ENCODE results near the gene ZBTB39. TPM values are rescaled to one million over a fixed set of nuclear protein-coding genes. Genes with fewer than 3 reads are reported as not detected.

ZBTB39 gene
- total RNA-seq, 1 experiment from 2014 or later: 3.6 TPM

GRCh38 chr12:56957229-56958052, 48.9 kb downstream of the ZBTB39 start, which contains the start of gene RDH16:
TSS of gene RDH16 (minus strand) at chr12:56957608. CDS start at chr12:56957462, 146 bp downstream.
- no peak for TF ChIP-seq CTCF (conservative IDR thresholded peaks at IDR 0.05; ENCODE audit: low read depth, low read length)
- TF ChIP-seq EZH2phosphoT487 (IDR thresholded peaks at IDR 0.05; ENCODE audit: borderline replicate concordance, low read length): no peak
- no peak for TF ChIP-seq EZH2 (IDR thresholded peaks at IDR 0.05; ENCODE audit: low read length, unreplicated experiment)
- intact Hi-C loops (cut with micrococcal nuclease): no loop called here

GRCh38 chr12:56955631-56956256, 50.6 kb downstream of the ZBTB39 start:
- no peak overlapping the region for H3K4me2 ChIP-seq (ENCODE audit: low read length)
- ATAC-seq (no peak), DNase-seq (peak; percentile 16)
- CTCF ChIA-PET: no interaction called here
- H3K9me2 ChIP-seq (replicated peaks; ENCODE audit: low read length): no peaks in the 10 kb centered on the region
- H2AFZ ChIP-seq (ENCODE audit: low read length): no peak overlapping the region
- TF ChIP-seq EZH2 (IDR thresholded peaks at IDR 0.05; ENCODE audit: low read length, unreplicated experiment): no peak
- no peak for TF ChIP-seq EZH2phosphoT487 (IDR thresholded peaks at IDR 0.05; ENCODE audit: borderline replicate concordance, low read length)
- TF ChIP-seq CTCF (conservative IDR thresholded peaks at IDR 0.05; ENCODE audit: low read depth, low read length): no peak
- H3K9ac ChIP-seq (ENCODE audit: low read length): no peak overlapping the region
- no peak overlapping the region for H3K4me3 ChIP-seq (ENCODE audit: low read length)
- H3K36me3 ChIP-seq (ENCODE audit: low read depth, low read length): no peaks in the 10 kb centered on the region
- H3K4me1 ChIP-seq (ENCODE audit: insufficient read depth, low read length): peaks cover 22% of the 10 kb centered on the region
- no peaks in the 10 kb centered on the region for H4K20me1 ChIP-seq (ENCODE audit: low read length)
- H3K79me2 ChIP-seq (ENCODE audit: low read length): no peaks in the 10 kb centered on the region
- no TSS peak for BruUV-seq (replicated peaks)
- H3F3A ChIP-seq (ENCODE audit: low read length, unreplicated experiment): no peaks in the 10 kb centered on the region
- no peak overlapping the region for H3K27ac ChIP-seq (ENCODE audit: low read length)
- no peaks in the 10 kb centered on the region for H3K27me3 ChIP-seq (ENCODE audit: low read length)
- H3K9me3 ChIP-seq (ENCODE audit: low read length): no peaks in the 10 kb centered on the region
- POLR2A ChIA-PET (ENCODE audit: unreplicated experiment): no interaction called here
- intact Hi-C loops (cut with micrococcal nuclease): no loop called here

More at GRCh38 chr12:56957229-56958052, 48.9 kb downstream of the ZBTB39 start, which contains the start of gene RDH16:
- peaks cover 22% of the 10 kb centered on the region for H3K4me1 ChIP-seq (ENCODE audit: insufficient read depth, low read length)
- DNase-seq (peak; percentile 90), ATAC-seq (peak; percentile 91)
- H3K9me2 ChIP-seq (replicated peaks; ENCODE audit: low read length): no peaks in the 10 kb centered on the region
- H3K4me2 ChIP-seq (ENCODE audit: low read length): peak within 1 kb of the TSS; percentile 67
- H3K27me3 ChIP-seq (ENCODE audit: low read length): no peaks in the 10 kb centered on the region
- CTCF ChIA-PET: no interaction called here
- peak within 1 kb of the TSS; percentile 26; the same call in 1 of the 2 replicates for H3K27ac ChIP-seq (ENCODE audit: low read length)
- BruUV-seq (replicated peaks): no TSS peak
- no peaks in the 10 kb centered on the region for H3K79me2 ChIP-seq (ENCODE audit: low read length)
- H4K20me1 ChIP-seq (ENCODE audit: low read length): no peaks in the 10 kb centered on the region
- H3K4me3 ChIP-seq (ENCODE audit: low read length): no peak within 1 kb of the TSS
- no peaks in the 10 kb centered on the region for H3K36me3 ChIP-seq (ENCODE audit: low read depth, low read length)
- H3K9ac ChIP-seq (ENCODE audit: low read length): no peak within 1 kb of the TSS
- H2AFZ ChIP-seq (ENCODE audit: low read length): peak within 1 kb of the TSS; percentile 69
- POLR2A ChIA-PET (ENCODE audit: unreplicated experiment): no interaction called here
- no peaks in the 10 kb centered on the region for H3K9me3 ChIP-seq (ENCODE audit: low read length)
- H3F3A ChIP-seq (ENCODE audit: low read length, unreplicated experiment): no peaks in the 10 kb centered on the region

GRCh38 chr12:56954958-56955355, 51.4 kb downstream of the ZBTB39 start:
- Histone ChIP-seq H3K4me2 (ENCODE audit: low read length) (no peak overlapping the region), H3K79me2 (ENCODE audit: low read length) (no peaks in the 10 kb centered on the region), H3K4me3 (ENCODE audit: low read length) (no peak overlapping the region), H3K36me3 (ENCODE audit: low read depth, low read length) (no peaks in the 10 kb centered on the region), H3K9me2 (replicated peaks; ENCODE audit: low read length) (no peaks in the 10 kb centered on the region), H3K9me3 (ENCODE audit: low read length) (no peaks in the 10 kb centered on the region), H3F3A (ENCODE audit: low read length, unreplicated experiment) (no peaks in the 10 kb centered on the region), H3K27ac (ENCODE audit: low read length) (no peak overlapping the region), H4K20me1 (ENCODE audit: low read length) (no peaks in the 10 kb centered on the region), H3K4me1 (ENCODE audit: insufficient read depth, low read length) (peaks cover 27% of the 10 kb centered on the region), H3K9ac (ENCODE audit: low read length) (no peak overlapping the region), H3K27me3 (ENCODE audit: low read length) (no peaks in the 10 kb centered on the region), H2AFZ (ENCODE audit: low read length) (no peak overlapping the region)
- TF ChIP-seq EZH2 (IDR thresholded peaks at IDR 0.05; ENCODE audit: low read length, unreplicated experiment) (no peak), EZH2phosphoT487 (IDR thresholded peaks at IDR 0.05; ENCODE audit: borderline replicate concordance, low read length) (no peak), CTCF (conservative IDR thresholded peaks at IDR 0.05; ENCODE audit: low read depth, low read length) (no peak)
- intact Hi-C loops (cut with micrococcal nuclease): no loop called here
- DNase-seq: no peak
- no peak for ATAC-seq
- CTCF ChIA-PET: no interaction called here
- POLR2A ChIA-PET (ENCODE audit: unreplicated experiment): no interaction called here
- no TSS peak for BruUV-seq (replicated peaks)
